GM13977 (cell line): ENCODE data around the gene MAST3.
"Not testable (repeated sequence)": the region's sequence is repeated elsewhere in the genome, so short reads cannot be mapped to it uniquely, and the experiment has no call there.

Experiments used
- DNase-seq: peaks from one replicate; pipeline ENCODE4 v3.0.0; 2012; ENCODE audit warnings: low spot score
- in situ Hi-C: fragments of 300-500 bp; cut with MboI; formaldehyde crosslinking; loops from one replicate; pipeline ENCODE4 v1.12.0; 2022; ENCODE audit warnings: low sequenced_read_pairs, low pct_unique_long_range_greater_than_20kb, mixed read lengths, inconsistent platforms; ENCODE audit not compliant: unreplicated experiment
- TF ChIP-seq, protein P1 (sequence below): IDR thresholded peaks from 2 replicates; pipeline ENCODE4 v1.5.1; 2012; ENCODE audit warnings: mild to moderate bottlenecking, control low read depth; ENCODE audit not compliant: insufficient read depth; ENCODE audit errors: extremely low read depth, missing control alignments

Gene MAST3

DNA sequence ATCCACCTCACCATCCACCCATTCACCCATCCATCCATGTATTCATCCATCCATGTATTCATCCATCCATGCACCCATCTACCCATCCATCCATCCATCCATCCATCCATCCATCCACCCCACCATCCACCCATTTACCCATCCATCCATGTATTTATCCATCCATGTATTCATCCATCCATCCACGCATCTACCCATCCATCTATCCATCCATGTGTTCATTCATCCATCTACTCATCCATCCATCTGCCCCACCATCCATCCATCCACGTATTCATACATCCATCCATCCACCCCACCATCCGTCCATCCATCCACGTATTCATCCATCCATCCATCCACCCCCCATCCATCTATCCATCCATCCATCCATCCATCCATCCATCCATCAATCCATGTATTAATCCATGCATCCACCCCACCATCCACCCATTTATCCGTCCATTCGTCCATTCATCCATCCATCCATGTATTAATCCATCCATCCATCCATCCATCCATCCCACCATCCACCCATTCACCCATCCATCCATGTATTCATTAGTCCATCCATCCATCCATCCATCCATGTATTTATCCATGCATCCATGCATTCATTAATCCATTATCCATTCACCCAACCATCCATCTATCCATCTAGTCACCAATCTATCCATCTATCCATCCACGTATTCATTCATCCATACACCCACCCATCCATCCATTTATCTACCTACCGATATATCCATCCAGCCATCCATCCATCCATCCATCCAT is 13.5 kb upstream of the MAST3 start:
- DNase-seq, result no peak
- in situ Hi-C loops, result no loop called here
- TF ChIP-seq, protein P1, sequence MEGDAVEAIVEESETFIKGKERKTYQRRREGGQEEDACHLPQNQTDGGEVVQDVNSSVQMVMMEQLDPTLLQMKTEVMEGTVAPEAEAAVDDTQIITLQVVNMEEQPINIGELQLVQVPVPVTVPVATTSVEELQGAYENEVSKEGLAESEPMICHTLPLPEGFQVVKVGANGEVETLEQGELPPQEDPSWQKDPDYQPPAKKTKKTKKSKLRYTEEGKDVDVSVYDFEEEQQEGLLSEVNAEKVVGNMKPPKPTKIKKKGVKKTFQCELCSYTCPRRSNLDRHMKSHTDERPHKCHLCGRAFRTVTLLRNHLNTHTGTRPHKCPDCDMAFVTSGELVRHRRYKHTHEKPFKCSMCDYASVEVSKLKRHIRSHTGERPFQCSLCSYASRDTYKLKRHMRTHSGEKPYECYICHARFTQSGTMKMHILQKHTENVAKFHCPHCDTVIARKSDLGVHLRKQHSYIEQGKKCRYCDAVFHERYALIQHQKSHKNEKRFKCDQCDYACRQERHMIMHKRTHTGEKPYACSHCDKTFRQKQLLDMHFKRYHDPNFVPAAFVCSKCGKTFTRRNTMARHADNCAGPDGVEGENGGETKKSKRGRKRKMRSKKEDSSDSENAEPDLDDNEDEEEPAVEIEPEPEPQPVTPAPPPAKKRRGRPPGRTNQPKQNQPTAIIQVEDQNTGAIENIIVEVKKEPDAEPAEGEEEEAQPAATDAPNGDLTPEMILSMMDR, result no peak

DNA sequence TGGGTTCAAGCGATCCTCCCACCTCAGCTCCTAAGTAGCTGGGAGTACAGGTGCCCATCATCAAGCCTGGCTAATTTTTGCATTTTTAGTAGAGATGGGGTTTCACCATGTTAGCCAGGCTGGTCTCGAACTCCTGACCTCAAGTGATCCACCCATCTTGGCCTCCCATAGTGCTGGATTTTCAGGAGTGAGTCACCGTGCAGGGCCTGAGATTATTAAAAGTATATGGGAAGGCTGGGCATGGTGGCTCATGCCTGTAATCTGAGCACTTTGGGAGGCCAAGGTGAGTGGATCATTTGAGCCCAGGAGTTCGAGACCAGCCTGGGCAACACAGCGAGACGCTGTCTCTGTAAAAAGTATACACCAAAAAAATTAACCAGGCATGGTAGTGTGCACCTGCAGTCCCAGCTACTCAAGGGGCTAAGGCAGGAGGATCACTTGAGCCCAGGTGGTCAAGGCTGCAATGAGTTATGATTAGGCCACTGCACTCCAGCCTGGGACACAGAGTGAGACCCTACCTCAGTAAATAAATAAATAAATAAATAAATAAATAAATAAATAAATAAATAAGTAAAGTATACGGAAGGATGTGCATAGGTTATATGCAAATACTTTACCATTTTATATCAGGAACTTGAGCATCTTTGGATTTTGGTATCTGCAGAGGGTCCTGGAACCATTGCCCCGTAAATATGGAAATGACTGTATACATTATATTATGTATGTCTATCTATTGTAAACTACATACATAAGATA is 11.7 kb upstream of the MAST3 start:
- TF ChIP-seq, protein P1, result no peak
- in situ Hi-C loops, result no loop called here
- no peak for DNase-seq

DNA sequence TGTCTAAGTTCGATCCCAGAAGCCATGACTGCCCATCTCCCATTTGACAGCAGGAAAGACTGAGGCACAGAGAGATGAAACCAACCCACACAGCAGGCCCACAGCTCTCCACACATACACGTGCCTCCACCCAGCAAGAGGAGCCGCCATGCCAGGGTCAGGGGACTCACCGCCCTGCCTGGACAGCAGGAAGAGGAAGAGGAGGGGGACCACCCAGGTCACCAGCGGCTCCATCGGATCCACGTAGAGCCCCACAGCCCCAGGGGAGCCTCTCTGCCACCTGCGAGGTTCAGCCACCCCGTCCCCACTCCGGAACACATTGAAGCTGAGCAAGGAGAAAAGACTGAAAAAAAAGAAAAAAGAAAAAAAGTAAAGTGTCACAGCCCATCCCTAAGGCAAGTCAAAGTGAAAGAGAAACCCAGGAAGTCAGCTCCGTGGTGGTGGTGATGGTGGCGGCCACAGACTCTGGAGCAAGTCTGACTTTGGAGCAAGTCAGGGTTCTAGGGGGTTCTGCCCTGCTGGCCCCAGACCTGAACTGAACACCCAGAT is 10.9 kb upstream of the MAST3 start, which contains the start of gene IL12RB1:
Gene IL12RB1 (minus strand): TSS at position 345 of the 549 bp plus-strand sequence. CDS start 111 bp downstream, at position 234.
- in situ Hi-C loops, result no loop called here
- TF ChIP-seq, protein P1, result no peak
- DNase-seq, result peak; percentile 58

DNA sequence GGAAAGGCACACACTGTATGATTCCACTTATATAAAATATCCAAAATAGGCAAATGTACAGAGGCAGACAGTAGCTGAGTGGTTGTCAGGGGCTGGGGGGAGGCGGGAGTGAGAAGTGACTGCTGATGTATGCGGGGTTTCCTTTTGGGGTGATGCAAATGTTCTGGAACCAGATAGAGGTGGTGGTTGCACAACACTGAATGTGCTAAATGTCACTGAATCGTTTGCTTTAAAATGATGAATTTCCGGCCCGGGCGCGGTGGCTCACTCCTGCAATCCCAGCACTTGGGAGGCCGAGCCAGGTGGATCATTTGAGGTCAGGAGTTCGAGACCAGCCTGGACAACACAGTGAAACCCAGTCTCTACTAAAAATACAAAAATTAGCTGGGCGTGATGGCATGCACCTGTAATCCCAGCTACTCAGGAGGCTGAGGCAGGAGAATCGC is 8.5 kb upstream of the MAST3 start:
- DNase-seq, result peak; percentile 57
- in situ Hi-C loops, result not testable (repeated sequence)

DNA sequence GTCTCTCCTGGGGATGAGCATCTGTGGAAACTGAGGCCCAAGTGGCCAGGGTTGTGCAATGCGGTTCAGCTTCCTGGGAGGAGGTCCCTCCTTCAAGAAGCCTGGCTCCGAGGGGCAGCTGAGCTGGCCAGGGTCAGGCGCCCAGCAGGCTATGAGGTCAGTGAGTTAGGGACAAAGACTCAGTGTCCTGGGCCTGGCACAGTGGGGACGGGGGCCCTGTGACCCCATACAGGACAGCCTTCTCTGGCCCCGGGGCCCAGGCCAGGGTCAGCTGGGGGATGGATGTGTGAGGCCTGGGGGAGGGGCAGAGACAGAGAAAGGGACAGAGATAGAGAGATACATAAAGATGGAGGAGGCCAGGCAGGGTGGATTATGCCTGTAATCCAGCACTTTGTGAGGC is 7.9 kb upstream of the MAST3 start:
- in situ Hi-C loops, result no loop called here
- TF ChIP-seq, protein P1, result no peak
- DNase-seq, result no peak

DNA sequence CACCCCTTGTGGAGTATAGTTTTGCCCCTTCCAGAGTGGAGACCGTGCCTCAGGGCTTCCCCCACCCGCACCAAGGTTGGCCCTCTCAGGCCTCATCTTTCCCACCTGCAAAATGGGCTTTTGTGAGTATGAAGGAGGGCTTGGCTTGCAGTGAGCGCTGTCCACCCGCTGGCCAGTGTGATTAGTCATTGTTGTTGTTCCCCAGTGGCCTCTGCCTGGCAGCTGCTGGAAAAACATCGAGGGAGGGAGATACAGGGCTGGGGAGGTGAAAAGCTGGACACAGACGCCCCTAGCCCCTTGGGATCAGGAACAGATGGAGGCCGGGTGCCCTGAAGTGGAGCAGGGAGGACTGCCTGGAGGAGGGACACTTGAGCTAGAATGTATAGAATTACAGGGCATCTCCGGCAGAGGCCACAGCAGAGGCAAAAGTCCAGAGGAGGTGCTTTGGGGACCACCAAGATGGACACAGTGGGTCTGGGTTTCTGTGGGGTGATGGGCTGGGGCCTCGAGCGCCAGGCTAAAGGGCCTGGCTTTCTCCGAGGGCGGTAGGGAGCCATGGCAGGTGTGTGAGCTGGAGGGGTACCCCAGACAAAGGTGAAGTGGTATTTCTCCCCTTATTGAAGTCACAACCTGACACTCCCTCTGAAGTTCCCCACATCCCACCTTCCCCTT is 6.9 kb upstream of the MAST3 start:
- TF ChIP-seq, protein P1, result no peak
- in situ Hi-C loops, result no loop called here
- no peak for DNase-seq
